ENCODE data around the gene ATP8A2.

Gene ATP8A2

GRCh38 chr13:25756912-25757311 is 385.1 kb downstream of the ATP8A2 start:
- Histone ChIP-seq H3K36me3 (no peaks in the 10 kb centered on the region), H3K27me3 (no peaks in the 10 kb centered on the region), H3K9me3 (no peaks in the 10 kb centered on the region), H3K4me3 (no peak overlapping the region), H3K27ac (no peak overlapping the region), H3K4me1 (peaks cover 0 to 14% (median 7%) of the 10 kb centered on the region in 4 donors)
- no peak for DNase-seq
- intact Hi-C loops (cut with DNase I; ENCODE audit: low total_unique reads), result no loop called here
- TF ChIP-seq CTCF (IDR thresholded peaks at IDR 0.05), result no peak

- DNase-seq, result no peak
- Histone ChIP-seq H3K36me3 (no peaks in the 10 kb centered on the region), H3K9me3 (no peaks in the 10 kb centered on the region), H3K4me1 (no peaks in the 10 kb centered on the region), H3K27ac (no peak overlapping the region), H3K27me3 (no peaks in the 10 kb centered on the region), H3K4me3 (no peak overlapping the region)
- TF ChIP-seq CTCF (IDR thresholded peaks at IDR 0.05), result no peak
- intact Hi-C loops (cut with DNase I; ENCODE audit: low total_unique reads), result no loop called here
Measured at GRCh38 chr13:25761041-25761440, 389.3 kb downstream of the ATP8A2 start.

- Histone ChIP-seq H3K9me3 (no peaks in the 10 kb centered on the region), H3K4me1 (no peaks in the 10 kb centered on the region), H3K36me3 (no peaks in the 10 kb centered on the region), H3K4me3 (no peak overlapping the region), H3K27ac (no peak overlapping the region), H3K27me3 (no peaks in the 10 kb centered on the region)
- no peak for TF ChIP-seq CTCF (IDR thresholded peaks at IDR 0.05)
- no peak for DNase-seq
- intact Hi-C loops (cut with DNase I; ENCODE audit: low total_unique reads), result no loop called here
Measured at GRCh38 chr13:25762281-25762680, 390.5 kb downstream of the ATP8A2 start.

DNA sequence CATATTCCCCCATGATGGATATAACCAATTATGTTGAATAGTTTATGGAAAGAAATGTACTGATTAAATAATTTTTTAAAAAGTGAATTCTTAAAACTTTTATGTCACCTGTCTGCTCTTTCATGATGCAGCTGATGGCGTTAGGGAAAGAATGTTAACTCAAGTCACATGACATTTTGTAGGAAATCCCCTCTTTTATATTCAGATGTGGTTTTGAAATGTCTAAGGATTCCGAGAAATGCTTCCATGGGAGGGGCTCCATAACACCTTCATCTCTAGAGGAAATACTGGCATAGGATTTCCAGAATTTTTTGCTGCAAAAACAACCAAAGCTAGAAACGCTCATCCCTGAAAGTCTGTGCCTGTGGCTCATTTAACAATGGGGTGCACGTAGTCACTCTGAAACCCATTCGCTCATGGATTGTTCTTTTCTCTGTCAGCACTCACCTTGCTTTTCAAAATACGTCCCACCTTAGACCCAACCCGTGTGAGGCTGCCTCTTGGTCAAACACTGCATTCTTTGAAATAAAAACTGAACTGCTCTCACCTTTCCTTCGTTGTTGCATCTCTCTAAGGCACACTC is 391.1 kb downstream of the ATP8A2 start:
- no peaks in the 10 kb centered on the region for H3K9me3 ChIP-seq
- no peaks in the 10 kb centered on the region for H3K27me3 ChIP-seq
- no peak overlapping the region for H3K27ac ChIP-seq
- H3K36me3 ChIP-seq, result no peaks in the 10 kb centered on the region
- H3K4me3 ChIP-seq, result no peak overlapping the region
- TF ChIP-seq CTCF (IDR thresholded peaks at IDR 0.05), result no peak
- intact Hi-C loops (cut with DNase I; ENCODE audit: low total_unique reads), result no loop called here
- no peaks in the 10 kb centered on the region for H3K4me1 ChIP-seq
- DNase-seq, result no peak

DNA sequence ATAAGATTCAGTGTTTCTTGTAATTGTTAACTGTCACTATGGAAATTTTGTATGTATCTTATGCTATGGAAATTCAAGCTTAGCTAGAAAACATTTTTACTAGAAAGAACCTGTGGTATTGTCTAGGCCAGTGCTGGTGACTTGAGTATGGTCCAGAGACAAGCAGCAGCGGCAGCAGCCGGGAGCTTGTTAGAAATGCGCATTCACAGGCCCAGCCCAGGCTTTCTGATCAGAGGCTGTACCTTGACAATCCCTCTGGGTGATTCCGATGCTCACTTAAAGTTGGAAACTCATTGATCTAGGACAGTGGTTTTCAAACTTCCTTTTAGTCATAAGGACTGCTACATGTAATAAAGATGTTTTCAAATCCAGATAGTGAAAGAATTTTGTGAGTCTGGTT is 392.6 kb downstream of the ATP8A2 start:
- H3K27me3 ChIP-seq, result peaks cover 0 to 4% of the 10 kb centered on the region in 2 donors
- no peak for DNase-seq
- TF ChIP-seq CTCF (IDR thresholded peaks at IDR 0.05), result no peak
- H3K36me3 ChIP-seq, result no peaks in the 10 kb centered on the region
- no peaks in the 10 kb centered on the region for H3K4me1 ChIP-seq
- no peaks in the 10 kb centered on the region for H3K9me3 ChIP-seq
- intact Hi-C loops (cut with DNase I; ENCODE audit: low total_unique reads), result no loop called here
- H3K27ac ChIP-seq, result no peak overlapping the region
- H3K4me3 ChIP-seq, result no peak overlapping the region

GRCh38 chr13:25765266-25765665 is 393.5 kb downstream of the ATP8A2 start:
- TF ChIP-seq CTCF (IDR thresholded peaks at IDR 0.05), result no peak
- DNase-seq, result no peak
- Histone ChIP-seq H3K27ac (no peak overlapping the region), H3K4me1 (no peaks in the 10 kb centered on the region), H3K9me3 (no peaks in the 10 kb centered on the region), H3K27me3 (peaks cover 0 to 8% of the 10 kb centered on the region in 2 donors), H3K36me3 (no peaks in the 10 kb centered on the region), H3K4me3 (no peak overlapping the region)
- intact Hi-C loops (cut with DNase I; ENCODE audit: low total_unique reads), result no loop called here

Data from tibial artery (tissue), 4 donors.